ENCODE measurements around the gene EDC4.

DNA sequence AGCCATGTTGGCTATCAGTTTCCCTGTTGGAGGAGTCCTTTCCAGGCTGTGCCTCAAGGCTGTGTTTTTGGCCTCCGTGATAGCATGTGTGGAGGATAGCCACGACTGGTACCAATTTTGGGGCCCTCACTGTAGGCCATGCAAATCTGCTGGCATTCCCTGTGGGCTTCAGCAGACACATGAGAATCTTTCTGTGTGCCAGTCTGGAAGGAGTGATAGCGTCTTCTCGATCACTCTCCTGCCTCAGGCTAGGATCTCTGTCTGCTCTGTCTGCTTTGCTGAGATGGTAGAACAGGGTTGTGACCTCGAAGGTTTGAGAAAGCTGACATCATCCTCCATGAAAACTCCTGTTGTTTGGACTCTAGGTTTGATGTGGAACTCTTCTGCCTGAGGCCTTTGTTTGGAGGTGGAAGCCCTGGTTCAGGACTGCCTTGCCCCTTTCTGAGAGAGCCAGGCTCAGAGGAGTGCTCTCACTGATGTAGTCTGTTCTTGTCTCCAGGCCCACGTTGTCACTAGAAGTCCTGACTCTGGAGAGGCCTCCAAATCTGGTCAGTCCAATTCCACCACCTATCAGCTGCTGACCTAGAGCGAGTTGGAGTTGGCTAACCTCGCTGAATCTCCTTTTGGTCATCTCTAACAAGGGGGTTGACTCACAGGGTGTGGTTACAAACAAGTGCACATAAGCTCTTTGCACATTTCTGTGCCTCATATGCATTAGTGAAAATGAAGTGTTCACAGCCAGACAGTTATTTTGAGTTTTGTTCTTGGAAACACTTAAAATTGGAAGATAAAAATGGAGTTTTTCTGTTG is 12.1 kb upstream of the EDC4 start:
- TF ChIP-seq, protein P1, sequence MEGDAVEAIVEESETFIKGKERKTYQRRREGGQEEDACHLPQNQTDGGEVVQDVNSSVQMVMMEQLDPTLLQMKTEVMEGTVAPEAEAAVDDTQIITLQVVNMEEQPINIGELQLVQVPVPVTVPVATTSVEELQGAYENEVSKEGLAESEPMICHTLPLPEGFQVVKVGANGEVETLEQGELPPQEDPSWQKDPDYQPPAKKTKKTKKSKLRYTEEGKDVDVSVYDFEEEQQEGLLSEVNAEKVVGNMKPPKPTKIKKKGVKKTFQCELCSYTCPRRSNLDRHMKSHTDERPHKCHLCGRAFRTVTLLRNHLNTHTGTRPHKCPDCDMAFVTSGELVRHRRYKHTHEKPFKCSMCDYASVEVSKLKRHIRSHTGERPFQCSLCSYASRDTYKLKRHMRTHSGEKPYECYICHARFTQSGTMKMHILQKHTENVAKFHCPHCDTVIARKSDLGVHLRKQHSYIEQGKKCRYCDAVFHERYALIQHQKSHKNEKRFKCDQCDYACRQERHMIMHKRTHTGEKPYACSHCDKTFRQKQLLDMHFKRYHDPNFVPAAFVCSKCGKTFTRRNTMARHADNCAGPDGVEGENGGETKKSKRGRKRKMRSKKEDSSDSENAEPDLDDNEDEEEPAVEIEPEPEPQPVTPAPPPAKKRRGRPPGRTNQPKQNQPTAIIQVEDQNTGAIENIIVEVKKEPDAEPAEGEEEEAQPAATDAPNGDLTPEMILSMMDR (conservative IDR thresholded peaks at IDR 0.05; ENCODE audit: low read depth in 2 of 2), result no peak
- TF ChIP-seq CREB1 (CRISPR knock-in tag; IDR thresholded peaks at IDR 0.05; ENCODE audit: low read depth), result no peak
- no peak for TF ChIP-seq JUNB (IDR thresholded peaks at IDR 0.05; ENCODE audit: unreplicated experiment)
- TF ChIP-seq, protein P2, sequence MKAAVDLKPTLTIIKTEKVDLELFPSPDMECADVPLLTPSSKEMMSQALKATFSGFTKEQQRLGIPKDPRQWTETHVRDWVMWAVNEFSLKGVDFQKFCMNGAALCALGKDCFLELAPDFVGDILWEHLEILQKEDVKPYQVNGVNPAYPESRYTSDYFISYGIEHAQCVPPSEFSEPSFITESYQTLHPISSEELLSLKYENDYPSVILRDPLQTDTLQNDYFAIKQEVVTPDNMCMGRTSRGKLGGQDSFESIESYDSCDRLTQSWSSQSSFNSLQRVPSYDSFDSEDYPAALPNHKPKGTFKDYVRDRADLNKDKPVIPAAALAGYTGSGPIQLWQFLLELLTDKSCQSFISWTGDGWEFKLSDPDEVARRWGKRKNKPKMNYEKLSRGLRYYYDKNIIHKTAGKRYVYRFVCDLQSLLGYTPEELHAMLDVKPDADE (IDR thresholded peaks at IDR 0.05), result no peak
- no peak for TF ChIP-seq POLR2AphosphoS5 (IDR thresholded peaks at IDR 0.05; ENCODE audit: low read depth)
- TF ChIP-seq EZH2 (IDR thresholded peaks at IDR 0.05; ENCODE audit: low read depth, unreplicated experiment), result no peak
- no peak for TF ChIP-seq EZH2phosphoT487 (IDR thresholded peaks at IDR 0.05; ENCODE audit: unreplicated experiment)
- no peak for TF ChIP-seq STAT1 (IDR thresholded peaks at IDR 0.05; ENCODE audit: unreplicated experiment)
- TF ChIP-seq, protein P3, sequence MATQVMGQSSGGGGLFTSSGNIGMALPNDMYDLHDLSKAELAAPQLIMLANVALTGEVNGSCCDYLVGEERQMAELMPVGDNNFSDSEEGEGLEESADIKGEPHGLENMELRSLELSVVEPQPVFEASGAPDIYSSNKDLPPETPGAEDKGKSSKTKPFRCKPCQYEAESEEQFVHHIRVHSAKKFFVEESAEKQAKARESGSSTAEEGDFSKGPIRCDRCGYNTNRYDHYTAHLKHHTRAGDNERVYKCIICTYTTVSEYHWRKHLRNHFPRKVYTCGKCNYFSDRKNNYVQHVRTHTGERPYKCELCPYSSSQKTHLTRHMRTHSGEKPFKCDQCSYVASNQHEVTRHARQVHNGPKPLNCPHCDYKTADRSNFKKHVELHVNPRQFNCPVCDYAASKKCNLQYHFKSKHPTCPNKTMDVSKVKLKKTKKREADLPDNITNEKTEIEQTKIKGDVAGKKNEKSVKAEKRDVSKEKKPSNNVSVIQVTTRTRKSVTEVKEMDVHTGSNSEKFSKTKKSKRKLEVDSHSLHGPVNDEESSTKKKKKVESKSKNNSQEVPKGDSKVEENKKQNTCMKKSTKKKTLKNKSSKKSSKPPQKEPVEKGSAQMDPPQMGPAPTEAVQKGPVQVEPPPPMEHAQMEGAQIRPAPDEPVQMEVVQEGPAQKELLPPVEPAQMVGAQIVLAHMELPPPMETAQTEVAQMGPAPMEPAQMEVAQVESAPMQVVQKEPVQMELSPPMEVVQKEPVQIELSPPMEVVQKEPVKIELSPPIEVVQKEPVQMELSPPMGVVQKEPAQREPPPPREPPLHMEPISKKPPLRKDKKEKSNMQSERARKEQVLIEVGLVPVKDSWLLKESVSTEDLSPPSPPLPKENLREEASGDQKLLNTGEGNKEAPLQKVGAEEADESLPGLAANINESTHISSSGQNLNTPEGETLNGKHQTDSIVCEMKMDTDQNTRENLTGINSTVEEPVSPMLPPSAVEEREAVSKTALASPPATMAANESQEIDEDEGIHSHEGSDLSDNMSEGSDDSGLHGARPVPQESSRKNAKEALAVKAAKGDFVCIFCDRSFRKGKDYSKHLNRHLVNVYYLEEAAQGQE (IDR thresholded peaks at IDR 0.05; ENCODE audit: unreplicated experiment), result no peak
- TF ChIP-seq ZNF114 (CRISPR knock-in tag; IDR thresholded peaks at IDR 0.05), result no peak

Measured in GM23338 (cell line).